IgD-negative memory B cell (primary cell): ENCODE results near the gene VPS51. TPM values are rescaled to one million over a fixed set of nuclear protein-coding genes. Genes with fewer than 3 reads are reported as not detected.
"Not testable (repeated sequence)": the region's sequence is repeated elsewhere in the genome, so short reads cannot be mapped to it uniquely, and the experiment has no call there.

Experiments
- H3K27ac Mint-ChIP-seq, 3 donors: one replicate each; pipeline ENCODE4 v1.8.0; 2020 to 2022; ENCODE audit warnings: mild to moderate bottlenecking in 3 of 3, mixed read lengths in 3 of 3, moderate library complexity in 1 of 3
- H3K27me3 Mint-ChIP-seq: one replicate; pipeline ENCODE4 v1.8.0; 2021; ENCODE audit warnings: mixed read lengths
- H3K36me3 Mint-ChIP-seq: one replicate; pipeline ENCODE4 v1.8.0; 2020; ENCODE audit warnings: mild to moderate bottlenecking, mixed read lengths
- H3K4me1 Mint-ChIP-seq, 3 donors: one replicate each; pipeline ENCODE4 v1.8.0; 2020 to 2022; ENCODE audit warnings: mixed read lengths in 3 of 3, mild to moderate bottlenecking in 1 of 3
- H3K4me3 Mint-ChIP-seq, 4 donors: one replicate each; pipeline ENCODE4 v1.8.0; 2020 to 2022; ENCODE audit warnings: mild to moderate bottlenecking in 4 of 4, mixed read lengths in 4 of 4, moderate library complexity in 3 of 4
- H3K9me3 Mint-ChIP-seq, 3 donors: one replicate each; pipeline ENCODE4 v1.8.0; 2020 to 2021; ENCODE audit warnings: mixed read lengths in 3 of 3, mild to moderate bottlenecking in 1 of 3
- polyA plus RNA-seq: library from polyadenylated mRNA; unstranded; fragments of 300-500 nt; fragmentation: Illumina TruSeq; gene quantifications from one replicate; pipeline ENCODE4 v1.2.3, GENCODE V29; 2021

VPS51 gene
- polyA plus RNA-seq, 1 donor from 2014 or later: 88.2 TPM

DNA sequence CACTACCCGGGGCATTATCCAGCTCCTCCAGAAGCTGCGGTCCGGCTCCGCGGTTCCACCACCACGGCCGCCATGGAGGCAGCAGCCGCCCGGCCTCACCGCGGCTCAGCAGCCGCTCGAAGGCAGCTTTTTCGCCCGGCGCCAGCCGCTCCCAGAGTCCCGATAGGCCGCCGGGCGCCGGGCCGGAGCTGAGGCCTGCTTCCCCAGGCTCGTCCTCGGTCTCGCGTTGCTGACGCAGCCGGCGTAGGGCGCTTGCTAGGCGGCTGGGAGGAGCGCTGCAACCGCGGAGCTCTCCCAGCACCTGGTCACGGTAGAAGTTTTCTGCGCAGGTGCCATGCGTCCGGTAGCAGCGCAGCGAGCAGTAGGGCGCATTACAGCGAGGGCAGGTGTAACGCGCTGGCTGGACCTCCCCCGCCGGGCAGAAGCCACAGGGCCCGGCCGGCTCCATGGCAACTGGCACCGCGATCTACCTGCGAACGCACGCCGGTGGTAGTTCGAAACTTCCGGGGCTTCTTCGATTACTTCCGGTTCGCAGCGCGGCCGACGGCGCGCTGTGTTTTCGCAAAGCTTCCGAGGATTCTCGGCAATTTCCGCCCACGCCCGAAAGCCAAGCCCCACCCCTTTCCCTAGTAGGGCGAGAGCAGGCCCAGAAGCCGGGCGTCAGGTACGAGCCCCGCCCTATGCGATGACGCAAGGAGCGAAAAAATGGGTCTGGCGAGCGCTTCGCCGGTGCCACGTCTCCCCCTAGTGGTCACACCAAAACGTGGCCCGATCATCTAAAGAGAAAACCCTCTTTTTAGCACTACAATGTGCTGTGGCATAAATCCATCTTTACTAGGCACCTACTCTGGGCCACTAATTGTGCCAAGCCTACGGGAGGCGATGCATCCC is 21.4 kb downstream of the VPS51 start, which contains the start of gene ZNHIT2:
Gene ZNHIT2, minus strand, starts transcription at position 496 of the 891 bp plus-strand sequence. Its CDS starts 48 bp downstream, at position 448.
- H3K27ac Mint-ChIP-seq: peak within 1 kb of the TSS; percentile 90 to 94 (median 92)
- no peaks in the 10 kb centered on the region for H3K9me3 Mint-ChIP-seq
- peaks cover 7% of the 10 kb centered on the region for H3K36me3 Mint-ChIP-seq
- H3K27me3 Mint-ChIP-seq: no peaks in the 10 kb centered on the region
- H3K4me3 Mint-ChIP-seq: peak within 1 kb of the TSS; percentile 86 to 96 (median 90)
- peaks cover 21 to 41% (median 26%) of the 10 kb centered on the region in 3 donors for H3K4me1 Mint-ChIP-seq

DNA sequence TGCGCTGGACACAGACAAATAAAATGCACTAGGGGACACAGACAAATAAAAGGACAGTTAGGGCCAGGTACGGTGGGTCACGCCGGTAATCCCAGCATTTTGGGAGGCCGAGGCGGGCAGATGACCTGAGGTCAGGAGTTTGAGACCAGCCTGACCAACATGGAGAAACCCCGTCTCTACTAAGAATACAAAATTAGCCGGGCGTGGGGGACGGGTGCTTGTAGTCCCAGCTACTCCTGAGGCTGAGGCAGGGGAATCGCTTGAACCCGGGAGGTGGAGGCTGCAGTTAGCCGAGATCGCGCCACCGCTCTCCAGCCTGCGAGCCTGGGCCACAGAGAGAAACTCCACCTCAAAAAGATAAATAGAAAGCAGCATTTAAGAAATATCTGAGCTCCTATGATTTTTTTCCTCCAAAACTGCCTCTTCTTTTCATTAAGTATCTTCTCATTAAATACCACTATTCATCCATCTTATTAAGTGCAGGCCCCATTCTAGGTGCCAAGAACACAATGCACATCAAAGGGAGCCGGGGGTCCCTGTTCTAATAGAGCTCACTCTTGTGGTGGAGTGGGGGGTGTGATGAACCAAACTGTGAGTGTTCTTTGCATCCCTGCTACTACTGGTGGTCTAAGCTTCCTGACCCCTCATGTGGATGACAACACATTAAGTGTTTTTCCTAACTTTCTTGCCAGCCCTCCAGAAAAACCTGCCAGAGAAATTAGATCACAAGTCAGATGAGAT is 22.3 kb downstream of the VPS51 start:
- Mint-ChIP-seq H3K27me3 (no peaks in the 10 kb centered on the region), H3K27ac (peak overlapping the region; percentile 90 to 94 (median 92)), H3K4me3 (peak overlapping the region; percentile 86 to 94 (median 89)), H3K36me3 (peaks cover 7% of the 10 kb centered on the region), H3K4me1 (peaks cover 19 to 43% (median 24%) of the 10 kb centered on the region in 3 donors), H3K9me3 (no peaks in the 10 kb centered on the region)

DNA sequence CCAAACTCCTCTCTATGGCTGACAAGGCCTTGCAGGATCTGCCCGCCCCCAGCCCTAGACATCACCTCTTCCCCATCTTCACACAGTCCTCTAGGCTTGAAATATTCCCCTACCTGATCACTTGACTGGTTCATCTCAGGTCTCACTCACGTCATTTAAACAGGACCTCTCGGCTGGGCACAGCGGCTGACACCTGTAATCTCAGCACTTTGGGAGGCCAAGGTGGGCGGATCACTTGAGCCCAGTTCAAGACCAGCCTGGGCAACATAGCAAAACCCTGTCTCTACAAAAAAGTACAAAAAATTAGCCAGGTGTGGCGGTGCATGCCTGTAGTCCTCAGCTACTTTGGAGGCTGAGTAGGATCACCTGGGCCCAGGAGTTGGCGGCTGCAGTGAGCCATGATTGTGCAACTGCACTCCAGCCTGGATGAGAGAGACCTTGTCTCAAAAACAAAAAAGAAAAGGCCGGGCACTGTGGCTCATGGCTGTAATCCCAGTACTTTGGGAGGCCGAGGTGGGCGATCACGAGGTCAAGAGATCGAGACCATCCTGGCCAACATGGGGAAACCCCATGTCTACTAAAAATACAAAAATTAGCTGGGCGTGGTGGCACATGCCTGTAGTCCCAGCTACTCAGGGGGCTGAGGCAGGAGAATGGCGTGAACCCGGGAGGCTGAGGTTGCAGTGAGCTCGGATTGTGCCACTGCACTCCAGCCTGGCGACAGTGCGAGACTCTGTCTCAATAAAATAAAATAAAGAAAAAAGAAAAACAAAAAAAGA is 23.1 kb downstream of the VPS51 start:
- H3K4me3 Mint-ChIP-seq: peak overlapping the region in 3 of 4 donors; percentile 12 to 77 (median 13)
- H3K4me1 Mint-ChIP-seq: peaks cover 15 to 39% (median 19%) of the 10 kb centered on the region in 3 donors
- H3K27me3 Mint-ChIP-seq, H3K36me3 Mint-ChIP-seq, H3K9me3 Mint-ChIP-seq: not testable (repeated sequence)
- peak overlapping the region in 2 of 3 donors; percentile 73 to 76 for H3K27ac Mint-ChIP-seq

DNA sequence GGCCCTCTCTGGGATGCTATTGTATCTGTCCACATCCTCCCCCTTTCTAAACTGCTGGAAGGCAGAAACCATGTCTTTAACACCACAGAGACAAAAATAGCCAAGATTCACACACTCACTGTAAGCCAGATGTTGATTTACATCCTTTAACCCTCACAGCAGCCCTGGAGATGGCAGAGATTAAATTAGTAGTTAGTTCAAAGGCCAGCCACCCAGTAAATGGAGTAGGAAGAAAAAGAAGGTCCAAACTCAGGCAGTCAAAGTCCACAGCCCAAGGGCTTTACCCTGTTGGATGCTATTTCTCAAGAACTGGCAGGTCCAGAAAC is 23.6 kb downstream of the VPS51 start:
- Mint-ChIP-seq H3K27me3 (no peaks in the 10 kb centered on the region), H3K4me1 (peaks cover 15 to 41% (median 21%) of the 10 kb centered on the region in 3 donors), H3K27ac (peak overlapping the region; percentile 16 to 76 (median 73)), H3K4me3 (peak overlapping the region in 1 of 4 donors; percentile 75), H3K36me3 (peaks cover 7% of the 10 kb centered on the region), H3K9me3 (no peaks in the 10 kb centered on the region)

DNA sequence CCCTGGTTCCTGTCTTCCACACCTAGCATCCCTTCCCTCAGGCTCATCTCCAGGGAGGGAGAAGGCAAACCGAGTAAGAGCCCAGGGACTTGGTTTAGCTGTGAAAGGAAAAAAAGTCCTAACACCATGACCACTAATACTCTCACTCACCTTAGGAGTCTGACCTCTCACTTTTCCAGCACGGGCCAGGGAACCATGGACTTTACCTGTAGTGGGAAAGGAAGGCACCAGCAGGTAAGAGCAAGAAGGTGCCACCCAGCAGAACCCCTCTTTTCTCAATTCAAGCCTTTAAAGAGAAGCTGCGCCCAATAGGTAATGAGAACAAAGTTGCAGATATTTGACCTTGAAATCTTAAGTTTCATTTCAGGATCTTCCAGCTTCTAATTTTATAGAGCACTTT is 24.8 kb downstream of the VPS51 start:
- Mint-ChIP-seq H3K27me3 (no peaks in the 10 kb centered on the region), H3K9me3 (no peaks in the 10 kb centered on the region), H3K36me3 (peaks cover 7% of the 10 kb centered on the region), H3K4me1 (peaks cover 15 to 41% (median 21%) of the 10 kb centered on the region in 3 donors), H3K4me3 (peak overlapping the region; percentile 95 to 100 (median 99)), H3K27ac (peak overlapping the region; percentile 98 to 99 (median 99))

DNA sequence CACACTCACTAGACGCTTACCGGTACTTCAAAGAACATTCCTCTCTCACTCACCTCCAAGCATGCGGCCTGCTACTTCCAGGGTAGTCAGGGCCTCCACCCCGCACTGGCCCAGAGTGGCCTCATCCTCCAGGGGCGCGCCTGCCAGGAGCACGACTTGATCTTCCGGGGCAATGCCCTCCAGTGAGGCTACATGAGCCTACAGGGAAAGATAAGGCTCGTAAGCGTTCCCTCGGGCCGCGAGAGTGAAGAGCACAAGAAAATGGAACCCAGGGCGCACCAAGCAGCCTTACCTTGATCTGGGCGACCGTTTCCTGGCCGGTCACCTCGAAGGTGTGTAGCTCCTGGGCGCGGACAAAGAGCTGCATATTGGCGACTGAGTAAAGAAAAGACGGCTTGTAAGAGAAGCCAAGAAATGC is 25.4 kb downstream of the VPS51 start:
- Mint-ChIP-seq H3K9me3 (no peaks in the 10 kb centered on the region), H3K4me3 (peak overlapping the region; percentile 95 to 100 (median 99)), H3K4me1 (peaks cover 15 to 39% (median 21%) of the 10 kb centered on the region in 3 donors), H3K36me3 (peaks cover 7% of the 10 kb centered on the region), H3K27ac (peak overlapping the region; percentile 98 to 99 (median 99)), H3K27me3 (no peaks in the 10 kb centered on the region)

DNA sequence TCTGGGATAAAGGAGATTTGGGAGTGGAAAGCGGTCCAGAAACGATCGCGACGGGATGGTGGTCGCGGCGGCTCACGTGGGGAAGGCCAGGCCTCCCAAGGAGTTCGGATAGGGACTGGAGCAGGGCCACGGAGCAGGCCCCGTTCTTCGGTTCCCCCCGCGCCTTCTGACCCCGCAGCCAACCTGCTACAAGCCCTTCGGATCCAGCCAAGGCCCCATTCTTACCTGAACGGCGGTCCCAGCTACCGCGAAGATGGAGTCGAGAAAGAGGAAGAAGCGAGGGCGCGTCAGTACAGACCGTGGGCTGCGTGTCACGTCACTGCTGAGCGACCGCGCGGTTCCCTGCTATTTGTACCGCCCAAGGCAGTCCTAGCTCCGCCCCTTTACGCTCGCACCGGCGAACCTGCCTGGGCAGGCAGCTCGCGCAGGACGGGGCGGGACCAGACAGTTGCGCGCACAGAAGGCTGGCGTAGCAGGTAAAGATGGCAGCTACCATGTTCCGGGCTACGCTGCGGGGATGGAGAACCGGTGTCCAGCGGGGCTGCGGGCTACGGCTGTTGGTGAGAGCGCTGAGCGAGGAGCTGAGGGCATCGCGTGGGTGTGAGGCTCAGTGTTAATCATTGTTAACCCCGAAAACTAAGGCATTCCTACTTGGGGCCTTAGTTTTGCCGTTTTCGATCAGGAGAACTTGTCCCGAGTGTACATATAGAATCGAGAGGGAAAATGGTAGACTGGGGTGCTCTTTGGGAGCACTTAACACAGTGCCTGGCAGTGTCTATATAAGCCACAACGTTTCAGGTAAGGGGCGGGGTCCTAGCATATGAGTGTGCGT is 26.1 kb downstream of the VPS51 start, which contains the start of the genes FAU and MRPL49:
Gene FAU, minus strand, starts transcription at position 270 of the 832 bp plus-strand sequence. CDS start 321 bp downstream, outside the sequence.
Gene MRPL49, plus strand, starts transcription at position 457 of the 832 bp plus-strand sequence. Its CDS starts 26 bp downstream, at position 483.
- Mint-ChIP-seq H3K27me3 (no peaks in the 10 kb centered on the region), H3K4me3 (peak within 1 kb of the TSS; percentile 95 to 100 (median 99)), H3K36me3 (peaks cover 7% of the 10 kb centered on the region), H3K9me3 (no peaks in the 10 kb centered on the region), H3K4me1 (peaks cover 15 to 39% (median 17%) of the 10 kb centered on the region in 3 donors), H3K27ac (peak within 1 kb of the TSS; percentile 98 to 99 (median 99))

DNA sequence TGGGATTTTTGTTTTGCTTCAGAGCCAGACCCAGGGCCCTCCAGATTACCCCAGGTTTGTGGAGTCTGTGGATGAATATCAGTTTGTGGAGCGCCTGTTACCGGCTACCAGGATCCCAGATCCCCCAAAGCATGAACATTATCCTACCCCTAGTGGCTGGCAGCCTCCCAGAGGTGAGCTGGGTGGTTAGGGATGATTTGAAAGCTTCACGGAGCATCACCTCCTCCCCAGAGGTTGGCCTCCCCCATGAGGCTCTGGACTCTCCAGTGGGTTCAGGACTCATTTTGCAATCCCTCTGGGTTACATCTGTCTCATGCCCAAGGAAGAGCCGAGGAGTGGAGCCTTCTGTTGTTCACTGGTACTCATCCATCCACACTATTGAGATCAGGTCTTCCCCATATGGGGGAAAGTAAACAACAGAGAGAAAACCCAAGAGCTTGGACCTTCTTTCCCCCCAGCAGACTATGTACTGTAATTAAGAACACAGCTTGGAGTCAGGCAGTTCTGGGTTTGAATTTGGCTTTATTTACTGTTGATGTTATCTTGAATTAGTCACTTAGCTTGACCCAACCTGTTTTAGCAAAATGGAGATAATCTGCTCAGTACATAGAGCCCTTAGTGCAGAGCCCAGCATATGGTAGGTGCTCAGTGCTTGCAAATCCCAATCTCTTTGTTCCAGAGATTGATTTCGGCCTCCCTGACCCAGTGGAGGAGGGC is 28.6 kb downstream of the VPS51 start:
- Mint-ChIP-seq H3K27me3 (no peaks in the 10 kb centered on the region), H3K4me3 (peak overlapping the region in 3 of 4 donors; percentile 44 to 85 (median 63)), H3K27ac (peak overlapping the region in 1 of 3 donors; percentile 72), H3K4me1 (peaks cover 8 to 28% (median 17%) of the 10 kb centered on the region in 3 donors), H3K9me3 (no peaks in the 10 kb centered on the region), H3K36me3 (peaks cover 4% of the 10 kb centered on the region)

DNA sequence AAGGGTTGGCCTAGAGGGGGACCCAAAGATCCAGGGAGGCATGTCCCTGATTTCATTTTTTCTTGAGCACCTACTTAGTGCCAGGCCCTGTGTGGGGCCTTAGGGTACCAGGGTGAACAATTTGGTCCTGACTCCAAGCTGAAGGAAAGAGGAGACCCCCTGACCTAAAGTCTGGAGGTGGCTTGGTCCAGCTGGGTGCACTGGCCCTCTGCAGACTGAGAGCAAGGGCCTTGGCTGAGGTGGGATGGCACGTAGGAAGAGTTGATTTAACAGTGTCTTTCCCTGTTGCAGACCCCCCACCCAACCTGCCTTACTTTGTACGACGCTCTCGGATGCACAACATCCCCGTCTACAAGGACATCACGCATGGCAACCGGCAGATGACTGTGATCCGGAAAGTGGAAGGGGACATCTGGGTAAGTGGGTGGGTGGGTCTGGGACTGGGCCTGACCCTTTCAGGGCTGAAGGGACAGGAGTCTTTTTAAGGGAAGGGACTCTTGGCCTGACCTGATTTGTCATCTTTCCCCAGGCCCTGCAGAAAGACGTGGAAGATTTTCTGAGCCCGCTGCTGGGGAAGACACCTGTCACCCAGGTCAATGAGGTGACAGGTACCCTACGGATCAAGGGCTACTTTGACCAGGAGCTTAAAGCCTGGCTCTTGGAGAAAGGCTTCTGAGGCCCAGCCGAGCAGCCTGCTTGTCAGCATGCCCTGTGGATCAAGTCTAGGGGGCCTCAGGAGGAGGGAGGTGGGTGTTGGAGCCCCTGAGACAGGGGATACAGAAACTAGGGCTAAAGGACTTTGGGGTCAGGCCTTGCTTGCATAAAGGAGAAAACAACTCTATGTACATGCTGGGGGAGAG is 29.4 kb downstream of the VPS51 start:
- Mint-ChIP-seq H3K9me3 (no peaks in the 10 kb centered on the region), H3K4me3 (peak overlapping the region in 1 of 4 donors; percentile 85), H3K27me3 (no peaks in the 10 kb centered on the region), H3K4me1 (peaks cover 8 to 28% (median 20%) of the 10 kb centered on the region in 3 donors), H3K27ac (peak overlapping the region in 1 of 3 donors; percentile 89), H3K36me3 (peaks cover 4% of the 10 kb centered on the region)

DNA sequence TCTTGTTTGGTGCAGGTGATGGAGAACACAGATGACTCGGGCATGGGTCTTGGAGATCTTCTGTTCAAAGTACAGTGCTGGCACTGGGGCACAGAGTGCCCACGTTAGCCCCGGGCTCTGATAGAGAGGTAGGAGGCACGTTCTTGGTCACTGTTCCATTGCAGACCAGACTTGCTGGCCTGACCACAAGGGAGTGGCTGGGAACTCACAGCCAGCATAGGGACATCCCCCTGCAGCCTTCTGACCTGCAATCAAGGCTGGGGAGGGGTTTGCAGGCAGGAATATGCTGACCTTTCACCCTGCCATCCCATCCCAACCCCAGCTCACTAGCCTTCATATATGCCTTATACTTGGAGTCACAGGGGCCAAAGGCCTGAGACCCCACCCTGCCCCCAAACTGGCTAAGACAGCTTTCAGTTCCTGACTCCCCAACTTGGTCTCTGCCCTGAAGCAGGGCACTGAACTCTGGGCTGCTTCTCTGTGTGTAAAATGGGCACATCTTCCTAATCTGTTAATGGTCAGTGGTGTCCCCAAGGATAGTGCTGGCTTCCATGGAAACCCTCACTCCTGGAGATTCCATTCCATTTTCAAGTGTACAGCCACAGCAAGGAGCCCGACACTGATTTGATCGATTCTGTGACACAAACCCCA is 30.7 kb downstream of the VPS51 start:
- Mint-ChIP-seq H3K4me3 (peak overlapping the region in 1 of 4 donors; percentile 74), H3K27me3 (no peaks in the 10 kb centered on the region), H3K4me1 (peaks cover 17 to 32% (median 25%) of the 10 kb centered on the region in 3 donors), H3K27ac (peak overlapping the region in 1 of 3 donors; percentile 89), H3K9me3 (no peaks in the 10 kb centered on the region), H3K36me3 (peaks cover 8% of the 10 kb centered on the region)

DNA sequence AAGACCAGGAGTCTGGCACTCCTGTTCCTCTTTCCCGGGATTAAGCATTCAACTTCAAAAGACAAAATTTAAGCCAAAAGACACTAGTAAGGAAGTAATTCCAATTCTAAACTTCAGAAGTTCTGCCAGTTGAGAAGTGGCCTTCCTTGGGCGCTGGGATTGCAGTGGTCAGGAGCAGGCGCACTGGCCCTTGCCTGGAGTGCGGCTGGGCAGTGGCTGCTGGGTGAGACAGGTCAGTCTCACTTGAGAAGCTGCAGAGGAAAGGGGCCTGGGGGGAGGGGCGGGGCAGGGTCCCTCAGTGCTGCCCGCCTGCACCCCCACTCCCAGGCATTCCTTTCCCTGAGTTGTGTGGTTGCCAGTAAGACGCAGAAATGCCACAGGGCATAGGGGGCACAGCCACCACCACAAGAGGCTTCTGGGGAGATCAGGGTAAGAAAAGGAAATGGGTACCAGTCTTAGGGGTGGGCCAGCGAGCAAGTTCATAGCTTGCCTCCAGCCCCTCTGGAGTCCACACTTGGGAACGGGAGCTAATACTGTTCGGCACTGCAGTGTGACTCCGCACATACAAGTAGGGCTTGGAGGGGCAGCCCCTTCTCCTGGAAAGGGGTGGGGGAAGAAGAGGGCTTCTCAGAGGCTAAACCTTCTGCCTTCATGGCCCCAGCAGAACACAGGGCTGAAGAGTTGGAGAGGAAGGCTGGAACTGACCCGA is 31.6 kb downstream of the VPS51 start:
- Mint-ChIP-seq H3K27ac (peak overlapping the region in 1 of 3 donors; percentile 42), H3K9me3 (no peaks in the 10 kb centered on the region), H3K4me3 (peak overlapping the region in 1 of 4 donors; percentile 74), H3K36me3 (peaks cover 9% of the 10 kb centered on the region), H3K27me3 (no peaks in the 10 kb centered on the region), H3K4me1 (peaks cover 19 to 28% (median 24%) of the 10 kb centered on the region in 3 donors)
